HEK293 (cell line): ENCODE data around the gene DNAJB6.

ENCODE experiments used
- BCL11A ChIP-seq: fragments of 450-650 bp; formaldehyde crosslinking; IDR thresholded peaks from 2 replicates; pipeline ENCODE4 v1.5.1; 2016; ENCODE audit warnings: low read depth, missing biosample characterization, missing genetic modification characterization
- TRIM28 ChIP-seq: IDR thresholded peaks from 2 replicates; pipeline ENCODE4 v1.6.1; 2011; ENCODE audit warnings: low read length, control low read depth, borderline replicate concordance
- YY1 ChIP-seq: fragments of 450-650 bp; formaldehyde crosslinking; IDR thresholded peaks from 2 replicates; pipeline ENCODE4 v1.5.1; 2018; ENCODE audit warnings: missing biosample characterization, missing genetic modification characterization
- ZFP69B ChIP-seq: fragments of 450-650 bp; formaldehyde crosslinking; IDR thresholded peaks from 2 replicates; pipeline ENCODE4 v1.5.1; 2016; ENCODE audit warnings: missing biosample characterization, missing genetic modification characterization
- ZNF114 ChIP-seq: fragments of 450-650 bp; formaldehyde crosslinking; IDR thresholded peaks from 2 replicates; pipeline ENCODE4 v1.5.0; 2017; ENCODE audit warnings: missing biosample characterization, missing genetic modification characterization
- ZNF239 ChIP-seq: fragments of 450-650 bp; formaldehyde crosslinking; IDR thresholded peaks from 2 replicates; pipeline ENCODE4 v1.5.1; 2016; ENCODE audit warnings: missing biosample characterization, missing genetic modification characterization
- ZNF274 ChIP-seq, 2 experiments: fragments of 200-500 bp in 1 of 2; fragments of 450-650 bp in 1 of 2; sonication (Bioruptor generic) in 1 of 2; formaldehyde crosslinking in 1 of 2; IDR thresholded peaks; 2 replicates each; pipeline versions ENCODE4 v1.5.1 to v1.6.1; 2014 to 2016; ENCODE audit warnings: borderline replicate concordance in 1 of 2, inconsistent platforms in 1 of 2, low read length in 1 of 2, missing biosample characterization in 1 of 2, missing genetic modification characterization in 1 of 2
- ZNF558 ChIP-seq: fragments of 450-650 bp; formaldehyde crosslinking; IDR thresholded peaks from 2 replicates; pipeline ENCODE4 v1.5.1; 2016; ENCODE audit warnings: missing biosample characterization, missing genetic modification characterization
- TF ChIP-seq, protein P1 (sequence below): fragments of 450-650 bp; formaldehyde crosslinking; IDR thresholded peaks from 2 replicates; pipeline ENCODE4 v1.5.1; 2016; ENCODE audit warnings: missing biosample characterization, missing genetic modification characterization
- TF ChIP-seq, protein P2 (sequence below): fragments of 450-650 bp; formaldehyde crosslinking; IDR thresholded peaks from 2 replicates; pipeline ENCODE4 v1.5.1; 2016; ENCODE audit warnings: missing biosample characterization, missing genetic modification characterization
- TF ChIP-seq, protein P3 (sequence below): fragments of 450-650 bp; formaldehyde crosslinking; IDR thresholded peaks from 2 replicates; pipeline ENCODE4 v1.5.1; 2016; ENCODE audit warnings: missing biosample characterization, missing genetic modification characterization

DNA sequence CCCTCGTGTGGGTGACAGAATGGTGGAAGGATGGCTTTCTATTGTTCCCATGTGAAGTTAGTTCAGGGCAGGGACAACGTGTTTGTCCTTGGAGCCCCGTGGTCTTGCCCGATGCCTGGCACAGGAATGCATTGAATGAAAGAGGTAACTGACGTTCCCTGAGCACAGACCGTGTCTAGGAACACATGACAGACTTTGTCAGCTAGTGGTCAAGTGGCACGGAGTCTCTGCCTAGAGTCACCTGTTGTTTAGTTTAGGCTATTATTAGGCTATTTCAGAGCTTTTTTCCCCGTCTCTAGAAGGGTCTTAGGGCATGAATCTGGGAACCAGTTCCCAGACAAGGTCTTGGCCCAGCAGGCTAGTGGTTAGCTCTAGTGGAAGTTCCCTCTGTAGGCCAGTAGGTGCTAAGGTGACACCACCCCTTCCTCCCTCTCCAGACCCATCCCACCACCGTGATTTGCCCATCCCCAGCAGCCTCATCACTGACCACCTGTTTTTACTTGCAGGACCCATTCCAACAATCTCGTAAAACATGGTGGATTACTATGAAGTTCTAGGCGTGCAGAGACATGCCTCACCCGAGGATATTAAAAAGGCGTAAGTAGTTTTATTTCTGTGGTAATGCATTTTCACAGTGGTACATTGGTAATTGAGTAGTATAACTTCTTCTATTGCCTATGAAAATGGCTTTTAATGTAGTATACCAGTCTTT, 21.4 kb downstream of the DNAJB6 start:
- TF ChIP-seq ZNF274 (IDR thresholded peaks at IDR 0.05; ENCODE audit: low read length) (no peak), ZNF274 (tag by site-specific recombination; IDR thresholded peaks at IDR 0.05; ENCODE audit: borderline replicate concordance) (no peak), ZNF239 (tag by site-specific recombination) (no peak), BCL11A (tag by site-specific recombination) (peak; percentile 84), ZFP69B (no peak), TRIM28 (peak; percentile 92), ZNF114 (tag by site-specific recombination) (no peak), YY1 (peak; percentile 55; the same call in 1 of the 2 replicates), ZNF558 (peak; percentile 66; the same call in 1 of the 2 replicates)
- TF ChIP-seq, protein P1, sequence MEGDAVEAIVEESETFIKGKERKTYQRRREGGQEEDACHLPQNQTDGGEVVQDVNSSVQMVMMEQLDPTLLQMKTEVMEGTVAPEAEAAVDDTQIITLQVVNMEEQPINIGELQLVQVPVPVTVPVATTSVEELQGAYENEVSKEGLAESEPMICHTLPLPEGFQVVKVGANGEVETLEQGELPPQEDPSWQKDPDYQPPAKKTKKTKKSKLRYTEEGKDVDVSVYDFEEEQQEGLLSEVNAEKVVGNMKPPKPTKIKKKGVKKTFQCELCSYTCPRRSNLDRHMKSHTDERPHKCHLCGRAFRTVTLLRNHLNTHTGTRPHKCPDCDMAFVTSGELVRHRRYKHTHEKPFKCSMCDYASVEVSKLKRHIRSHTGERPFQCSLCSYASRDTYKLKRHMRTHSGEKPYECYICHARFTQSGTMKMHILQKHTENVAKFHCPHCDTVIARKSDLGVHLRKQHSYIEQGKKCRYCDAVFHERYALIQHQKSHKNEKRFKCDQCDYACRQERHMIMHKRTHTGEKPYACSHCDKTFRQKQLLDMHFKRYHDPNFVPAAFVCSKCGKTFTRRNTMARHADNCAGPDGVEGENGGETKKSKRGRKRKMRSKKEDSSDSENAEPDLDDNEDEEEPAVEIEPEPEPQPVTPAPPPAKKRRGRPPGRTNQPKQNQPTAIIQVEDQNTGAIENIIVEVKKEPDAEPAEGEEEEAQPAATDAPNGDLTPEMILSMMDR (tag by site-specific recombination): no peak
- TF ChIP-seq, protein P2, sequence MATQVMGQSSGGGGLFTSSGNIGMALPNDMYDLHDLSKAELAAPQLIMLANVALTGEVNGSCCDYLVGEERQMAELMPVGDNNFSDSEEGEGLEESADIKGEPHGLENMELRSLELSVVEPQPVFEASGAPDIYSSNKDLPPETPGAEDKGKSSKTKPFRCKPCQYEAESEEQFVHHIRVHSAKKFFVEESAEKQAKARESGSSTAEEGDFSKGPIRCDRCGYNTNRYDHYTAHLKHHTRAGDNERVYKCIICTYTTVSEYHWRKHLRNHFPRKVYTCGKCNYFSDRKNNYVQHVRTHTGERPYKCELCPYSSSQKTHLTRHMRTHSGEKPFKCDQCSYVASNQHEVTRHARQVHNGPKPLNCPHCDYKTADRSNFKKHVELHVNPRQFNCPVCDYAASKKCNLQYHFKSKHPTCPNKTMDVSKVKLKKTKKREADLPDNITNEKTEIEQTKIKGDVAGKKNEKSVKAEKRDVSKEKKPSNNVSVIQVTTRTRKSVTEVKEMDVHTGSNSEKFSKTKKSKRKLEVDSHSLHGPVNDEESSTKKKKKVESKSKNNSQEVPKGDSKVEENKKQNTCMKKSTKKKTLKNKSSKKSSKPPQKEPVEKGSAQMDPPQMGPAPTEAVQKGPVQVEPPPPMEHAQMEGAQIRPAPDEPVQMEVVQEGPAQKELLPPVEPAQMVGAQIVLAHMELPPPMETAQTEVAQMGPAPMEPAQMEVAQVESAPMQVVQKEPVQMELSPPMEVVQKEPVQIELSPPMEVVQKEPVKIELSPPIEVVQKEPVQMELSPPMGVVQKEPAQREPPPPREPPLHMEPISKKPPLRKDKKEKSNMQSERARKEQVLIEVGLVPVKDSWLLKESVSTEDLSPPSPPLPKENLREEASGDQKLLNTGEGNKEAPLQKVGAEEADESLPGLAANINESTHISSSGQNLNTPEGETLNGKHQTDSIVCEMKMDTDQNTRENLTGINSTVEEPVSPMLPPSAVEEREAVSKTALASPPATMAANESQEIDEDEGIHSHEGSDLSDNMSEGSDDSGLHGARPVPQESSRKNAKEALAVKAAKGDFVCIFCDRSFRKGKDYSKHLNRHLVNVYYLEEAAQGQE (tag by site-specific recombination): no peak
- TF ChIP-seq, protein P3, sequence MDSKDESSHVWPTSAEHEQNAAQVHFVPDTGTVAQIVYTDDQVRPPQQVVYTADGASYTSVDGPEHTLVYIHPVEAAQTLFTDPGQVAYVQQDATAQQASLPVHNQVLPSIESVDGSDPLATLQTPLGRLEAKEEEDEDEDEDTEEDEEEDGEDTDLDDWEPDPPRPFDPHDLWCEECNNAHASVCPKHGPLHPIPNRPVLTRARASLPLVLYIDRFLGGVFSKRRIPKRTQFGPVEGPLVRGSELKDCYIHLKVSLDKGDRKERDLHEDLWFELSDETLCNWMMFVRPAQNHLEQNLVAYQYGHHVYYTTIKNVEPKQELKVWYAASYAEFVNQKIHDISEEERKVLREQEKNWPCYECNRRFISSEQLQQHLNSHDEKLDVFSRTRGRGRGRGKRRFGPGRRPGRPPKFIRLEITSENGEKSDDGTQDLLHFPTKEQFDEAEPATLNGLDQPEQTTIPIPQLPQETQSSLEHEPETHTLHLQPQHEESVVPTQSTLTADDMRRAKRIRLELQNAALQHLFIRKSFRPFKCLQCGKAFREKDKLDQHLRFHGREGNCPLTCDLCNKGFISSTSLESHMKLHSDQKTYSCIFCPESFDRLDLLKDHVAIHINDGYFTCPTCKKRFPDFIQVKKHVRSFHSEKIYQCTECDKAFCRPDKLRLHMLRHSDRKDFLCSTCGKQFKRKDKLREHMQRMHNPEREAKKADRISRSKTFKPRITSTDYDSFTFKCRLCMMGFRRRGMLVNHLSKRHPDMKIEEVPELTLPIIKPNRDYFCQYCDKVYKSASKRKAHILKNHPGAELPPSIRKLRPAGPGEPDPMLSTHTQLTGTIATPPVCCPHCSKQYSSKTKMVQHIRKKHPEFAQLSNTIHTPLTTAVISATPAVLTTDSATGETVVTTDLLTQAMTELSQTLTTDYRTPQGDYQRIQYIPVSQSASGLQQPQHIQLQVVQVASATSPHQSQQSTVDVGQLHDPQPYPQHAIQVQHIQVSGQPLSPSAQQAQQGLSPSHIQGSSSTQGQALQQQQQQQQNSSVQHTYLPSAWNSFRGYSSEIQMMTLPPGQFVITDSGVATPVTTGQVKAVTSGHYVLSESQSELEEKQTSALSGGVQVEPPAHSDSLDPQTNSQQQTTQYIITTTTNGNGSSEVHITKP: 0 out of 2 replicates have a peak, but pooled peaks have one; percentile 16
